Activated T-helper 2 cell treated with anti-CD3 and anti-CD28 coated beads, Interferon-gamma antibody, Interleukin-2, Interleukin-4, amounts not matched to agents 10 μg/mL and 5 μg/mL and 100 μg/mL, durations not matched to agents 14 hours and 24 hours and 36 hours (primary cell): ENCODE measurements around the gene IGFBP6. TPM values are rescaled to one million over a fixed set of nuclear protein-coding genes. Genes with fewer than 3 reads are reported as not detected.
"Not testable (repeated sequence)": the region's sequence is repeated elsewhere in the genome, so short reads cannot be mapped to it uniquely, and the experiment has no call there.

Source experiments
- DNase-seq: peaks from one replicate; pipeline ENCODE4 v3.0.0; 2021; ENCODE audit warnings: low spot score
- H3K27ac Mint-ChIP-seq: one replicate; pipeline ENCODE4 v1.8.0; 2021; ENCODE audit warnings: mixed read lengths
- H3K27me3 Mint-ChIP-seq: one replicate; pipeline ENCODE4 v1.8.0; 2021; ENCODE audit warnings: low read depth, mixed read lengths
- H3K36me3 Mint-ChIP-seq: one replicate; pipeline ENCODE4 v1.8.0; 2021; ENCODE audit warnings: low read depth, mixed read lengths
- H3K4me1 Mint-ChIP-seq: one replicate; pipeline ENCODE4 v1.8.0; 2021; ENCODE audit warnings: low read depth, mixed read lengths
- H3K4me3 Mint-ChIP-seq: one replicate; pipeline ENCODE4 v1.8.0; 2021; ENCODE audit warnings: low read depth, mild to moderate bottlenecking, moderate library complexity, mixed read lengths
- H3K9me3 Mint-ChIP-seq: one replicate; pipeline ENCODE4 v1.8.0; 2021; ENCODE audit warnings: mixed read lengths
- intact Hi-C: fragments of 100-400 bp; cut with micrococcal nuclease; formaldehyde crosslinking; loops from one replicate; pipeline ENCODE4 v1.15.1; 2023
- total RNA-seq: library from RNA; stranded (reverse); gene quantifications from 2 replicates; pipeline ENCODE4 v1.2.3, GENCODE V29; 2022

Gene IGFBP6
- total RNA-seq, 1 donor from 2014 or later = not detected

GRCh38 chr12:53098354-53098981, 1.0 kb downstream of the IGFBP6 start:
- Mint-ChIP-seq H3K36me3 (no peaks in the 10 kb centered on the region), H3K27me3 (peaks cover 16% of the 10 kb centered on the region), H3K27ac (peak overlapping the region; percentile 59), H3K4me1 (peaks cover 38% of the 10 kb centered on the region), H3K9me3 (no peaks in the 10 kb centered on the region), H3K4me3 (peak overlapping the region; percentile 77)
- DNase-seq = no peak
- intact Hi-C loops = loop anchor here (1.0 kb wide), 1 partner anchor 19 kb away; the partner anchor contains the start of gene SPRYD3

DNA sequence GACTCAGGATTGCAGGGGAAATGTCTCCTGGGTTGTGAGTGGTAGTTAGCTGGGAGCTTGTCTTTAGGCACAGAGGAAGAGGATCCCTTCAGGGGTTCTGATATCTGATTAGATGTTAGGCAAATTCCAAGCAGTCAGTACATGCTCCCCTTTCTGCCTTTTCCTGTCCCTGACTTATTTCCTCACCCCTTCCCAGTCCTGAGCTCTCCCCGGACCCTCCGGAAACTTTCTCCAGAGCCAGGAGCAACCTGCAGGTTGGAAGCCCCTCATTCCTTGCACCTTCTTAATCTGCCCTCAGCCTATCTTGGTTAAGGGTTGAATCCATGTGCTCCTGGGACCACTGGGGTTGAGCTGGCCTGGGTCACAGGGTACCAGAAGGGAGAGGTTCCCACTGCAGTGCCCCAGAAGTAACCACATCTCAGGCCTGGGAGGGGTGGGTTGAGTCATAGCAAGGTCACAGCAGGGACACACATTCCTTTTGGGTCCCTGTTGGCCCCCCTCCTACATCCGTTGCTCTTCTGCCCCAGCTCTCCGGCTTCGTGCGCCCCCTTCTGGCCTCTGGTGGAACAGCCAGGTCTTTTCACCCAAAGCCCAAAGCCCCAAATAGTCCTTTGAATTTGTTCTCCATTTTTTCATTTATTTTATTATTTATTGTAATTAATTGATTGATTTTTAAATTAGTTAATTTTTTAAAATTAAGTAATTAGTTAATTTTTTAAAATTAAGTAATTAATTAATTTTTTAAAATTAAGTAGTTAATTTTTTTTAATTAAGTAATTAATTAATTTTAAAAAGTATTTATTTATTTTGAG, 1.8 kb downstream of the IGFBP6 start:
- peaks cover 43% of the 10 kb centered on the region for H3K4me1 Mint-ChIP-seq
- H3K9me3 Mint-ChIP-seq = no peaks in the 10 kb centered on the region
- intact Hi-C loops = loop anchor here (1.0 kb wide), 2 partner anchors 33 to 52 kb away; no protein-coding TSS in a partner anchor
- H3K36me3 Mint-ChIP-seq = no peaks in the 10 kb centered on the region
- H3K27ac Mint-ChIP-seq = no peak overlapping the region
- H3K27me3 Mint-ChIP-seq = peaks cover 16% of the 10 kb centered on the region
- DNase-seq = peak; percentile 81
- H3K4me3 Mint-ChIP-seq = peak overlapping the region; percentile 15

GRCh38 chr12:53100466-53101151, 3.1 kb downstream of the IGFBP6 start:
- Mint-ChIP-seq H3K27ac (no peak overlapping the region), H3K9me3 (no peaks in the 10 kb centered on the region)

GRCh38 chr12:53101266-53101665, 3.8 kb downstream of the IGFBP6 start:
- H3K27me3 Mint-ChIP-seq = peaks cover 10% of the 10 kb centered on the region
- no peak overlapping the region for H3K4me3 Mint-ChIP-seq
- intact Hi-C loops = no loop called here
- no peaks in the 10 kb centered on the region for H3K36me3 Mint-ChIP-seq
- H3K4me1 Mint-ChIP-seq = peaks cover 47% of the 10 kb centered on the region
- H3K27ac Mint-ChIP-seq = no peak overlapping the region
- DNase-seq = no peak
- no peaks in the 10 kb centered on the region for H3K9me3 Mint-ChIP-seq

More at GRCh38 chr12:53100466-53101151, 3.1 kb downstream of the IGFBP6 start:
- H3K27me3 Mint-ChIP-seq = peaks cover 12% of the 10 kb centered on the region
- intact Hi-C loops = no loop called here
- peaks cover 47% of the 10 kb centered on the region for H3K4me1 Mint-ChIP-seq
- H3K36me3 Mint-ChIP-seq = no peaks in the 10 kb centered on the region
- DNase-seq = no peak
- H3K4me3 Mint-ChIP-seq = no peak overlapping the region

DNA sequence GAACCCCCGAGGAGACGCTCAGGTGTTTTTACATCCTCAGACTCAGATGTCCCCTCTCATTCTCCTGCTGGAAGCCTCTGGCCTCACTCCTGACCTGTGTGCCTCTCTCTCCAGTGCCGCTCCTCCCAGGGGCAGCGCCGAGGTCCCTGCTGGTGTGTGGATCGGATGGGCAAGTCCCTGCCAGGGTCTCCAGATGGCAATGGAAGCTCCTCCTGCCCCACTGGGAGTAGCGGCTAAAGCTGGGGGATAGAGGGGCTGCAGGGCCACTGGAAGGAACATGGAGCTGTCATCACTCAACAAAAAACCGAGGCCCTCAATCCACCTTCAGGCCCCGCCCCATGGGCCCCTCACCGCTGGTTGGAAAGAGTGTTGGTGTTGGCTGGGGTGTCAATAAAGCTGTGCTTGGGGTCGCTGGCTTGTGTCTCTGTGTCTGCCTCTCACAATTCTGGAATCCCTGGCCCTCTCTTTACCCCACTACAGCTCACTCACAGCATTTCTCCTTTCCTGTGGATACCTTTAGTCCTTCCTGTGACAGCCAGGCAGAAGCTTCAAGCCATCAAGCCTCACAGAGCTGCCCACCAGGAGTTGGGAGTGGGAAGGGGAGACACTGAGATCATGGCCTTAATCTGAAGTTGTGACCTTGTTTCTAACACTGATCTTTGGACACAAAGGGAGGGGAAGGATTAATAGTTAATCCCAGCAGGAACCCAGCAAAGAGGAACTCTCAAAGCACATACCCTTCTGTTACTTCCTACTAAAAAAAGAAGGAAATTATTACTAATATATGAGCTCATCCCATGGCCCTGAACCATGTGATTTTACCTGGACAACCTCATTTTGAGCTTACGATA, 4.7 kb downstream of the IGFBP6 start:
- no peak for DNase-seq
- Mint-ChIP-seq H3K4me3 (no peak overlapping the region), H3K27me3 (peaks cover 1% of the 10 kb centered on the region), H3K36me3 (no peaks in the 10 kb centered on the region), H3K4me1 (peaks cover 39% of the 10 kb centered on the region), H3K9me3 (no peaks in the 10 kb centered on the region), H3K27ac (no peak overlapping the region)
- intact Hi-C loops = no loop called here

- no peaks in the 10 kb centered on the region for H3K9me3 Mint-ChIP-seq
- intact Hi-C loops = no loop called here
- no peaks in the 10 kb centered on the region for H3K27me3 Mint-ChIP-seq
- no peak within 1 kb of the TSS for H3K4me3 Mint-ChIP-seq
- H3K4me1 Mint-ChIP-seq = peaks cover 36% of the 10 kb centered on the region
- DNase-seq = no peak
- H3K27ac Mint-ChIP-seq = peak within 1 kb of the TSS; percentile 50
- H3K36me3 Mint-ChIP-seq = no peaks in the 10 kb centered on the region
Measured at GRCh38 chr12:53102883-53103807, 5.7 kb downstream of the IGFBP6 start, which contains the start of gene SOAT2. SOAT2 (plus strand) TSS chr12:53103486; CDS start chr12:53103578, 92 bp downstream.

DNA sequence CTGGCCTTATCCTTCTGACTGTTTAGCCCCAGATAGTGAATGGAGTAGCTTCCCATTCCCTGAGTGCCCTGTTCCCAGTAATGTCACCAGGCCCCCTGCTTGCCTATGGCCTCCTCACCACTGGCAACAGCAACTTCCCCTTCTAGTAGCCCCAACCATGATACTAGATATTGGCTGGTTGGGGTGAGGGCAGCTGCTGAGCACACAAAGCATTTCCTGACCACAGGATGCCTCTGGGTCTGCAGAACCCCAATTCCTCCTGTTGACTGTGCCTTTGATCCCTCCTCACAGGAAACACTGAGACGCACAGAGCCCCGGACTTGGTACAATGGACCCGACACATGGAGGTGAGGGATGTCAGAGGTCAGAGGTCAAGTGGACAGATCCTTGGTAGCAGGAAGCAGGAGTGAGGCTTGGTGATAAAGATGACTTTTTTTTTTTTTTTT, 6.4 kb downstream of the IGFBP6 start:
- no peak for DNase-seq
- no peaks in the 10 kb centered on the region for H3K27me3 Mint-ChIP-seq
- H3K4me3 Mint-ChIP-seq = no peak overlapping the region
- H3K4me1 Mint-ChIP-seq = peaks cover 29% of the 10 kb centered on the region
- no peaks in the 10 kb centered on the region for H3K36me3 Mint-ChIP-seq
- H3K27ac Mint-ChIP-seq = peak overlapping the region; percentile 20
- intact Hi-C loops = no loop called here
- H3K9me3 Mint-ChIP-seq = no peaks in the 10 kb centered on the region

GRCh38 chr12:53105256-53105655, 7.8 kb downstream of the IGFBP6 start:
- no peaks in the 10 kb centered on the region for H3K36me3 Mint-ChIP-seq
- H3K9me3 Mint-ChIP-seq = no peaks in the 10 kb centered on the region
- DNase-seq = no peak
- intact Hi-C loops = no loop called here
- no peak overlapping the region for H3K27ac Mint-ChIP-seq
- no peaks in the 10 kb centered on the region for H3K27me3 Mint-ChIP-seq
- no peak overlapping the region for H3K4me3 Mint-ChIP-seq
- peaks cover 23% of the 10 kb centered on the region for H3K4me1 Mint-ChIP-seq

DNA sequence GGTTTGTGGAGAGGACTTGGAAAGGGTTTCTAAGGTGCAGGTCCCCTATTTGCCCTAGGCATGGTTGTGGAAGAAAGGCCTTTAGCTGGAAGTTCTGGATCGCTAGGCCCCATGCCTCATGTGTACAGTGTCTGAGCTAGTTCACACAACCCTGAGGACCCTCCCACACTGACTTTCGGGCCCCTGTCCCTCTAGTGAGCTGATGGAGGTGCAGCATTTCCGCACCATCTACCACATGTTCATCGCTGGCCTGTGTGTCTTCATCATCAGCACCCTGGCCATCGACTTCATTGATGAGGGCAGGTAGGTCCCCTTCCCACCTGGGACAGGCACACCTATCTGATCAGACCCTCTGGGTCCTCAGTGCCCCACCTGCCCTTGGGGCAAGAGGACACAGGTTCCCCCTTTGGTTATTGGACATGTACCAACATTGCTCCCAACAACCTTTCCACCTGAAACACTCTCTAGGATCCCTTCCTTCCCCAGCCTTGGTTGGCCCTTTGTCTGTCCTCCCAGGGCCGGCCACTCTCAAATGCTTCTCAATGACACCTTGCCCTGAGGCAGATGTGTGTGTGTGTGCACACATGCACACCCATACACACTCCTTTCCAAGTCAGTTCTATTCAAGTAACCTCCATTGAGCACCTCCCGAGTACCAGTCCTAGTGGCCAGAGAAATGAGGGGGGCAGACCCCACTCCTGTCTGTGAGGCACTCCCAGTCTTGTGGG, 8.4 kb downstream of the IGFBP6 start:
- no peak overlapping the region for H3K27ac Mint-ChIP-seq
- H3K9me3 Mint-ChIP-seq = no peaks in the 10 kb centered on the region
- H3K36me3 Mint-ChIP-seq = no peaks in the 10 kb centered on the region
- DNase-seq = no peak
- intact Hi-C loops = no loop called here
- H3K4me1 Mint-ChIP-seq = peaks cover 23% of the 10 kb centered on the region
- no peaks in the 10 kb centered on the region for H3K27me3 Mint-ChIP-seq
- H3K4me3 Mint-ChIP-seq = no peak overlapping the region

- Mint-ChIP-seq H3K9me3 (no peaks in the 10 kb centered on the region), H3K27me3 (peaks cover 3% of the 10 kb centered on the region), H3K4me3 (no peak overlapping the region), H3K4me1 (peaks cover 23% of the 10 kb centered on the region), H3K36me3 (no peaks in the 10 kb centered on the region), H3K27ac (no peak overlapping the region)
- DNase-seq = no peak
- intact Hi-C loops = no loop called here
Measured at GRCh38 chr12:53107122-53107521, 9.7 kb downstream of the IGFBP6 start.

DNA sequence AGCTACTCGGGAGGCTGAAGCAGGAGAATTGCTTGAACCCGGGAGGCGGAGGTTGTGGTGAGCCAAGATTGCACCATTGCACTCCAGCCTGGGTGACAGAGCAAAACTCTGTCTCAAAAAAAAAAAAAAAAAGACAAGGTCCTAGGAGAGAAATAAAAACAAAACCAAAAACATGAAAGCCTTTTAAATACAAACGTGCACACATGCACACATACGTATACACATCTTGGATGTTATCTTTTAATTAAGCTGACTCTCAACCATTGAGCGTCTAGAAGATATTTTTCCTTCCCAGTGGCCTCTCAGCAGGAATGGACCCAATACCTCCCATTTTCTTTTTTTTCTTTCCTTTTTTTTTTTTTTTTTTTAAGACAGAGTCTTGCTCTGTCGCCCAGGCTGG, 15.0 kb downstream of the IGFBP6 start:
- H3K4me3 Mint-ChIP-seq, DNase-seq, H3K36me3 Mint-ChIP-seq, intact Hi-C loops, H3K9me3 Mint-ChIP-seq, H3K27ac Mint-ChIP-seq, H3K27me3 Mint-ChIP-seq, H3K4me1 Mint-ChIP-seq: not testable (repeated sequence)
